Measurements from ENCODE around the gene POLN.

- TF ChIP-seq CTCF (conservative IDR thresholded peaks at IDR 0.05; ENCODE audit: low read length), result no peak
- TF ChIP-seq EZH2phosphoT487 (IDR thresholded peaks at IDR 0.05; ENCODE audit: borderline replicate concordance), result no peak
Measured at GRCh38 chr4:2071252-2071911, 170.5 kb downstream of the POLN start.

Measured in Loucy (cell line).